ENCODE data around the gene PAM16. TPM values are rescaled to one million over a fixed set of nuclear protein-coding genes. Genes with fewer than 3 reads are reported as not detected.
A peak's percentile ranks its signal among the peaks of the same experiment; 100 is the strongest.

Gene PAM16
- total and polyA plus RNA-seq, 9 of the 15 experiments (the other 6 are each of a cell fraction or from before 2014, with no cell fraction given), result 38.7 to 273 (median 79.3) TPM

GRCh38 chr16:4334724-4335495 lies 16.2 kb downstream of the PAM16 start:
- Histone ChIP-seq H3K4me2 (ENCODE audit: insufficient read depth, low read length) (no peak overlapping the region), H3K4me3 (no peak overlapping the region), H3K36me3 (ENCODE audit: control insufficient read depth, insufficient read depth, low read length) (peaks cover 41% of the 10 kb centered on the region; the same call in 2 of the 3 replicates), H3K9me3 (replicated peaks; ENCODE audit: control insufficient read depth, insufficient read depth, low read depth, low read length) (no peaks in the 10 kb centered on the region), H3K79me2 (ENCODE audit: control insufficient read depth, insufficient read depth, low read length) (no peaks in the 10 kb centered on the region), H3K27ac (ENCODE audit: extremely low read depth, low read depth, low read length) (no peak overlapping the region), H3K4me1 (replicated peaks in 1 of 2; ENCODE audit: control insufficient read depth in 2 of 2, insufficient read depth in 2 of 2, low read length in 2 of 2) (peaks cover 0 to 56% of the 10 kb centered on the region in 2 experiments; a peak in 2 of 5 replicates), H2AFZ (ENCODE audit: low read depth, low read length) (no peak overlapping the region), H3K9ac (ENCODE audit: insufficient read depth in 1 of 2, low read depth in 2 of 2, low read length in 2 of 2) (no peak overlapping the region), H3K27me3 (ENCODE audit: control insufficient read depth in 2 of 2, insufficient read depth in 2 of 2, low read length in 2 of 2) (no peaks in the 10 kb centered on the region), H3K9me1 (ENCODE audit: control insufficient read depth, insufficient read depth, low read length) (no peaks in the 10 kb centered on the region), H4K20me1 (replicated peaks; ENCODE audit: control insufficient read depth, insufficient read depth, low read length) (0 out of 2 replicates have a peak, but pooled peaks cover 3% of the 10 kb centered on the region)
- TF ChIP-seq ZNF217 (CRISPR knock-in tag; IDR thresholded peaks at IDR 0.05) (no peak), SFPQ (IDR thresholded peaks at IDR 0.05; ENCODE audit: low read depth, low read length) (no peak), NCOA6 (IDR thresholded peaks at IDR 0.05) (no peak), POLR2G (IDR thresholded peaks at IDR 0.05; ENCODE audit: low read depth, low read length) (0 out of 2 replicates have a peak, but pooled peaks have one; percentile 48)
- WGBS (ENCODE audit: insufficient coverage, low coverage, missing lambda C conversion rate), result 86% methylated on average over 29 of the region's 32 CpGs
- ChIA-PET POLR2A (interaction anchor here (0.6 to 1.0 kb wide), 2 partner anchors 20 to 71 kb away, joined by 3 read pairs; no protein-coding TSS in a partner anchor), CTCF (ENCODE audit: low intra/inter-chr PET ratio) (no interaction called here)
- ATAC-seq (no peak), DNase-seq (ENCODE audit: extremely low read depth in 1 of 4, low spot score in 3 of 4) (no peak), FAIRE-seq (no peak)
- in situ Hi-C loops (cut with MboI), result loop anchor here (5.0 kb wide), 1 partner anchor 48 kb away; no protein-coding TSS in a partner anchor
- intact Hi-C loops (cut with micrococcal nuclease), result no loop called here
- BruUV-seq (replicated peaks), result no TSS peak

Measured in K562 (cell line).